ENCODE results near the gene SIDT2. TPM values are rescaled to one million over a fixed set of nuclear protein-coding genes. Genes with fewer than 3 reads are reported as not detected.

The SIDT2 gene
- total RNA-seq, 1 donor from 2014 or later = 53.1 TPM

- H3K36me3 Mint-ChIP-seq = peaks cover 15% of the 10 kb centered on the region
- no peak for TF ChIP-seq CTCF (conservative IDR thresholded peaks at IDR 0.05)
- DNase-seq (ENCODE audit: extremely low spot score, unreplicated experiment) = peak; percentile 93
- H3K27ac Mint-ChIP-seq = peak within 1 kb of the TSS; percentile 96
- H3K9me3 Mint-ChIP-seq = no peaks in the 10 kb centered on the region
- peak within 1 kb of the TSS; percentile 96 for H3K4me3 Mint-ChIP-seq
- peaks cover 21% of the 10 kb centered on the region for H3K27me3 Mint-ChIP-seq
- peaks cover 24% of the 10 kb centered on the region for H3K4me1 Mint-ChIP-seq (ENCODE audit: unreplicated experiment)
Observed at GRCh38 chr11:117143871-117144476, 34.6 kb upstream of the SIDT2 start, which contains the start of gene PAFAH1B2. TSS of gene PAFAH1B2 (plus strand) at chr11:117144287. CDS start at chr11:117152448, 8,161 bp downstream.

- no peak for TF ChIP-seq CTCF (conservative IDR thresholded peaks at IDR 0.05)
- peaks cover 20% of the 10 kb centered on the region for H3K27me3 Mint-ChIP-seq
- peak overlapping the region; percentile 96 for H3K27ac Mint-ChIP-seq
- H3K4me1 Mint-ChIP-seq (ENCODE audit: unreplicated experiment) = peaks cover 24% of the 10 kb centered on the region
- H3K36me3 Mint-ChIP-seq = peaks cover 15% of the 10 kb centered on the region
- H3K4me3 Mint-ChIP-seq = peak overlapping the region; percentile 96
- H3K9me3 Mint-ChIP-seq = no peaks in the 10 kb centered on the region
- DNase-seq (ENCODE audit: extremely low spot score, unreplicated experiment) = no peak
Observed at GRCh38 chr11:117144477-117145392, 33.8 kb upstream of the SIDT2 start.

- Mint-ChIP-seq H3K27me3 (peaks cover 13% of the 10 kb centered on the region), H3K4me3 (peak overlapping the region; percentile 96), H3K9me3 (no peaks in the 10 kb centered on the region), H3K4me1 (ENCODE audit: unreplicated experiment) (peaks cover 24% of the 10 kb centered on the region), H3K27ac (peak overlapping the region; percentile 96), H3K36me3 (peaks cover 17% of the 10 kb centered on the region)
- TF ChIP-seq CTCF (conservative IDR thresholded peaks at IDR 0.05) = peak; percentile 49
- DNase-seq (ENCODE audit: extremely low spot score, unreplicated experiment) = no peak
Observed at GRCh38 chr11:117145393-117145761, 33.2 kb upstream of the SIDT2 start.

- Mint-ChIP-seq H3K27ac (peak overlapping the region; percentile 96), H3K9me3 (no peaks in the 10 kb centered on the region), H3K36me3 (peaks cover 20% of the 10 kb centered on the region), H3K27me3 (peaks cover 6% of the 10 kb centered on the region), H3K4me1 (ENCODE audit: unreplicated experiment) (peaks cover 24% of the 10 kb centered on the region), H3K4me3 (peak overlapping the region; percentile 96)
- no peak for TF ChIP-seq CTCF (conservative IDR thresholded peaks at IDR 0.05)
- DNase-seq (ENCODE audit: extremely low spot score, unreplicated experiment) = no peak
Observed at GRCh38 chr11:117146521-117146920, 32.0 kb upstream of the SIDT2 start.

- Mint-ChIP-seq H3K4me3 (no peak overlapping the region), H3K4me1 (ENCODE audit: unreplicated experiment) (peaks cover 7% of the 10 kb centered on the region), H3K36me3 (peaks cover 15% of the 10 kb centered on the region), H3K27me3 (no peaks in the 10 kb centered on the region), H3K27ac (no peak overlapping the region), H3K9me3 (no peaks in the 10 kb centered on the region)
- no peak for DNase-seq (ENCODE audit: extremely low spot score, unreplicated experiment)
- TF ChIP-seq CTCF (conservative IDR thresholded peaks at IDR 0.05) = no peak
Observed at GRCh38 chr11:117152066-117152465, 26.5 kb upstream of the SIDT2 start.
